Smooth muscle cell of the coronary artery (primary cell): ENCODE measurements around the gene CDH4. TPM values are rescaled to one million over a fixed set of nuclear protein-coding genes. Genes with fewer than 3 reads are reported as not detected.

Experiments used
- total RNA-seq: library from RNA; depleted of rRNA; stranded (reverse); fragments of >200 nt; gene quantifications from 2 replicates; pipeline ENCODE4 v1.2.3, GENCODE V29; 2014; ENCODE audit warnings: low replicate concordance

Gene CDH4
- total RNA-seq, result 0.70 TPM in 1 of 2 replicates, not detected in the other

GRCh38 chr20:61251529-61252393, at the start of gene CDH4:
CDH4 (plus strand) TSS chr20:61252261.

